GM18870 (cell line): Measurements from ENCODE around the gene ADCY10.

ENCODE experiments used
- ATAC-seq: cut with Tn5 transposase; IDR thresholded peaks from one replicate; pipeline ENCODE4 v1.9.1; 2021; ENCODE audit warnings: moderate library complexity; ENCODE audit not compliant: unreplicated experiment

Gene ADCY10

DNA sequence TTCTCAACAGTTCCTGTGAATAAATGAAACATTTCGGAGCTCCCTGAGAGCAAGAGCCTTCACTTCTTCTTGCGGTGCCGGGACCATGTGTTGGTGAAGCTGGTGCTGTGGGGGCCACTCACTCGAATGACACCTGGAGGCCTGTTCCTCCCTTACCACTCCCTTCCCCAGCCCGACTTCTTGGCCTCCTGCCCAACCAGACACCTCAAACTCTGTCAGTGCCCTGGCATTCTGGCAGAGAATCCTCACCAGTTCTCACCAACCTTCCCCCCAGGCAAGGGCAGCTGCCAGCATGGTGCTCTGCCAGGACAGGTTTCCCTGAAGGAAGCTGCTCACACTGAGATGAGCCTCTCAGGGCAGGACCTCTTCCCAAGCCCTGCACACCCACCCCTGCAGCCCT is 123.8 kb downstream of the ADCY10 start:
- no peak for ATAC-seq

DNA sequence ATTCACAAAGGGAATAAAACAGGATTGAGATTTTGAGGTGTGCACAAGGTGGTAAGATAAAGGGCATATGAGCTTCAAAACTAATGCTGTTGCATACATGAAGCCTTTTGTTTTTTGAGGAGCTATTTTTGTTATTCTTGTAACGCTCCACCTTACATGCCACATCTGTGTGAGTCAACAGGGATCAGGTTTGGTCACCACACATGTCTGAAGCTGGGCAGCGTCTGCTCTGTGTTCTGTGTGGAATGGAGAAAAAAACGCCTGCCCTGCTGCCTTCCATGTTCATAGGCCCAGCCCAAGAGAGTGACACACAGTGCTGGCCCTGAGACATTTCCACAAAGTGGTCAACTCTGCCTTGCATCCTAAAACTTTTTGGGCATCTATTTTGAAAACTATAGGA is 124.4 kb downstream of the ADCY10 start:
- ATAC-seq = no peak

DNA sequence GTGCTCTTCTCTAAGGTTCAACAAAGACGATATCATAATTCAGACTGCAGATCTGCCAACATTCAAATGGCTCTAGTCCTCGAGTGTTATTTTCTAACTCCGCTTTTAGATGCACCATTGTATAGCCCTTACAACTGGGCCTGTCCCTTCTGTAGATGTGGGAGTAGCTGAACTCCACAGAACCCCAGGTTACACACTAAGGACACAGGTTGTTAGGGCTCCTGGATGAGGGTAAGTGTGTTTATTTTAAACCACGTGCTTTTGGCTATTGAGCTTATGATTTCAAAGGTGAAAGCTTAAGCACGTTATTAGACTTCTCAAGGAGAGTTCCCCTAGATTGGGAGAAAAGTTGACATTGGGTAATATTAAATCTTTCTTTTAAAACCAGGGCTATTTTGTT is 127.4 kb downstream of the ADCY10 start:
- no peak for ATAC-seq

DNA sequence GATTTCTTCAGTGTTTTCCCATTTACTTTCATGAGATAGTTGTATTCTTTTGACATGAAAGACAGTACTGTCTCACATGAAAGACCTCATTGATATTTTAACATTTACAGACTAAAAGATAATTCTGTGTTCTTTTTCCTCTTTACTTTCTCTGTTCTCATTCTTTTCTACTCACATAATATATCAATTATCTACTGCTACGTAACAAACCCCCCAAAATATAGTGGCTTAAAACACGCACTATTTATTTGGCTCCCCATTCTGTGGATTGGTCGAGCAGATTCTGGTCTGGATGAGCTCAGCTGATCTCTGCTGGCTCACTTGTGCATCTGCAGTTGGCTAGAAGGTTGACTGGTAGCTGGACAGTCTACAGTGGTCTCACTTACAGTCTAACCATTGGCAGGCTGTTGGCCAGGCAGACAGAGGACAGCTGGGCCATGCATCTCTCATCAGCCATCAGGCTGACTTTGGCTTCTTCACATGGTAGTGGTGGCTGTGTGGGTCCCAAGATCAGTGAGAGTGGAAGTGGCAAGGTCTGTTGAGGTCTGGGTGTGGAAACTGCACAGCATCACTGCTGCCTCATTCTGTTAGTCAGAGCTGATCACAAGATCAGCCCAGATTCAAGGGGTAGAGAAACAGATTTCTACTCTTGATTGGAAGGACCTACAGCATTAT is 128.9 kb downstream of the ADCY10 start:
- ATAC-seq = no peak

DNA sequence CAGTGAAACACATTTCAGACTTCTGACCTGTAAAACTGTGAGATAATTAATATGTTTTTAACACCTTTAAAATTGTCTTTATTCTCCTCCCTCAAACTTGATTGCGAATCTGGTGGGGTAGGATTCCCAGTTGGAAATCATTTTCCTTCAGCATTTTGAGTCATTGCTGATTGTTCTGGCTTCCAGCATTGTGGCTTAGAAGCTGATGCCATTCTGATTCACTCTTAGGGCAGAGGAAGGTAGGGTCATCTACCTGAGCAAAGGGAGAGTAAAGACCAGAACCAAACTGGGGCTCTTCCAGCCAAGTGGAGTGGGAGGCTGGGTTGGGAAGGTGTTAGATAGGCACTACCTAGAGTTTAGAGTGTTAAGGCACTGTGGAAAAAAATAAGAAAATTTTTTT is 131.0 kb downstream of the ADCY10 start:
- ATAC-seq = no peak

DNA sequence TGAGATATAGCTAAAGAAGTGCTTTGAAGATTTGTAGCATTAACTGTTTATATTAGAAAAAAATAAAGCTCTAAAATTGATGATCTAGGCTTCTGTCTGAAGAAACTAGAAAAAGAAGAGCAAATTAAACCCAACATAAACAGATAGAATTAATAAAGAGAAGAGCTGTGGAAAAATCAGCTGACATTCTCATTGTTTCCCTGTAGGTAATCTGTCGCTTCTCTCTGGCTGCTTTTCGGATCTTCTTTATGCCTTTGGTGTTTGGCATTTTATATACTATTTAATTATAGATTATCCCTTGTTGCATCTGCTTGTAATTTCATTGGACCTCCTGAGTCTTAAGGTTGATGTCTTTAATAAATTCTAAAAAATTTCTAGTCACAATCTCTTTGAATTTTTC is 132.4 kb downstream of the ADCY10 start:
- ATAC-seq = no peak

DNA sequence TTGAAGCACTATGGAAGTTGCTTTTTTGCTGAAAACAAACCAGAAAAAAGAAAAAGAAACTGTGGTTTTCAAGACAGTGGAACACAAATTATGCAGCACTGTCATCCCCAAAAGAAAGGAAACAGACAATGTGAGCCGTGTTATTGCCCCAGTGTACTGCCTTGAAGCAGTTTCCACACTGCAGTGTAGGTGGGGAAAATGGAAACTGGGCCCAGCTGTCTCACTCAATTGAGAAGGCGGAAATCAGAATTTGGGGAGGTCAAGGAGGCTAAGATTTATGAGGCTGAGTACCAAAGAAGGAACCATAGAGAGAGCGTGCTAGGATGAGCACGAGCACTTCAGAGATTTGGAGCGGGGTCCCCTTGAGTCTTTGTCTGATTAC is 136.7 kb downstream of the ADCY10 start:
- no peak for ATAC-seq

DNA sequence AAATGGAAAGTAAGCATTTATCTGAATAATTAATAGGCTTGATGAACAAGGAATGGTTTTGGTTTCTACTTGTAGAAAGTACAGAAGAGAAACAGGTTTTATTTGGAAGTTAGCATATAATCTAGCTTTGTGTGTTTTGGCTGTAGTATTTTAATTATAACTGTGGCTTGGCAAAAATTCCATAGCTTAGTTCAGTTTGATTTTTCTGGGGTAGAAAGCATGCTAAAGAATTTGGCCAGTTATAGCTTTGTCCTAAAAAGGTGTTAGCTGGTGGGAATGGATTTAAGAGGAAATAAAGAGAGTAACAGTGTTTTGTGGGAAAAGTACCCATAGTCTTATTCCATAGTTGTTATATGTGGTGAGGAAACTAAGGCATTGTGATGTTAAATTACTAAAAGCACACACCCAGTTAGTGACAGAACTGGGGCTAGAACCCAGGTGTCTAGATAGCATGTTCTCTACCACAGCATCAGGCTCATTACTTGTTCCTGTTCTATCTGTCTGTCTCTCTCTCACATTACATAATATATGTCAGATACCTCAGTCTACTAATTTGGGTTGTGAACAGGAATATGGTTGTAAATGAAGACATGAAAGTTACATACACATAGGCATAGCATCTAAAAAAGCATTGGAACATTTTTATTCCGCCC is 137.2 kb downstream of the ADCY10 start:
- no peak for ATAC-seq

DNA sequence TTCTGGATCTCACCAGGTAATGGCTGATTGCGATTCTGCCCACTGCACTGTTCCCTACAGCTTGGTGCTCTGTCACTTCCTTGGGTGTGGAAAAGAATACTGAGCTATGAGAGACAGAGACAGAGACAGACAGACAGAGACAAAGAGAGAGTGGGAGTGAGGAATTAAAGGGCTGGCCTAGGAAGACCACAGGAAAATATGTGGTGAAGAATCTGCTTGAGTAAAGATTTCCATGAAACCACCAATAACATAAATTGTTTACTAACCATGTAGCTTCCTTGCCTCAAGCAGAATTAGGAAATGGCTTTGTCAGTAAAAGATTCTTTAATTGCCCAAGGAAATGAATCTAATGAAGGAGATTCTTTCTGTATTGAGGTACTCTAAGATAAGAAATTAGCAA is 137.8 kb downstream of the ADCY10 start:
- no peak for ATAC-seq

DNA sequence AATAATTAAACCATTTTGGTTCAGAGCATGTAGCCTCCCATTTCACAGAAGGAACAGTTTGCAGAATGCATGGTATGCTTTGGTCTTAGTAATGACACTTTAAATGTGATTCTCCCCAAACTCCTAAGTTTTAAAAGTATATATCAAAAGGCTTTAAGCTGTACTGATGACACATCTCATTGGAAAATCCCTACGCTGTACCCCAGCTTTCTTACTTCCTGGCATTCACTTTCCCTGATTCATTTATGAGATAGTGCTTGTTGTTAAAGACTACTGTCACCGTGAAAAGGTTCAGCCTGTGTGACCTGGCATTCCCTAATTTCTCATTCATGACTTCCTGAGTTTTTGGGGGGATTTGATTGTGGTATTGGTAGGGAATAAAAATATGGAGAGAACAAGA is 138.8 kb downstream of the ADCY10 start:
- ATAC-seq = no peak

DNA sequence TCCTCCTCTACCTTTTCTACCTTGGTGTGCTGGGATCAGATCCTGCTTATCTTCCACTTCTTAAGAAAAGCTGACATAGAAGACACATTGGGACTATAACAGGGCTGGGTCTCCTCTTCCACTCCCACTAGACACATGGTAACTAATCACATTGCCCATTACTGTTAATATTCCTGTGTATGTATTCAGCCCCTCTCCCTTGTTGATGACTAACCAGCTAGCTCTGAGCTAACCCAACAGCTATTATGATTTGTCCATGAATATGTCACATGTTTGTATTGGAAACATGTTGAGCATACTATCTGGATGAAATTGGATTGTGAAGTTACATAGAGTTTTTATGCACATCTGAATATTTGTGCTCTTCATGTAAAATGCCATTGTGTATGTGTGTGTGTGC is 139.2 kb downstream of the ADCY10 start:
- no peak for ATAC-seq

DNA sequence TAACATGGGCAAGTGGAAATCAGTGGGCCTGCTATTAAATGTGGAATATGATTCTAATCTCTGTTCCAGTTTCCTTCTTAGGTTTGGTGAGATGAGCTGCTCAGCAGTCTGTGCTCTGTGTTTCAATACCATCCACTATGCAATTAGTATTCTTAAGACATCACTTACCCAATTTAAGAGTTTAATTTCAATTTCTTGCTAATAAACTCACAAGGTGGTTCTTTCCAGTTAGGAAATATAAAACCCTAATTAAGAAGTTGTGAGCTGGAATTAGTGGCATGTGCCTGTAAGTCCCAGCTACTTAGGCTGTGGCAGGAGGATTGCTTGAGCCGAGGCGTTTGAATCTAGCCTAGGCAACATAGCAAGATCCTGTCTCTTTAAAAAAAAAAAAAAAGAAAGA is 140.4 kb downstream of the ADCY10 start:
- ATAC-seq = no peak

DNA sequence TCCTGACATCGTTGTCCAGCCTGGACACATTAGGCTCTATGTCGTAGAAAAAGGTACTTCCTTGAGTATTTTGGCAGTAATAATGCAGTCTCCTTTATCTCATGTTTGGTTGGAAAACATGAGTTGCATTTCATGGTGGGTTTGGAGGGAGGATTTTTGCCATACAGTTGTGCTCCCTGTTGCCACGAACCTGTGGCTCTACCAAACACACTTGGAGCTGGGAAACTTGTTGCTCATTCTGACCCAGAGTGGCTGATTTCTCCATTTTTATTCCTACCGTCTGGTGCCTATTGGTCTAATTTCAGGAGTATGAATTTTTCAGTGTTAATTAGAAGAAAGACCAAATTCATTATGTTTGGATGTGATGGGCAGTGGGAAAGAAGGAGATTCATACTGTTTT is 141.5 kb downstream of the ADCY10 start:
- no peak for ATAC-seq

DNA sequence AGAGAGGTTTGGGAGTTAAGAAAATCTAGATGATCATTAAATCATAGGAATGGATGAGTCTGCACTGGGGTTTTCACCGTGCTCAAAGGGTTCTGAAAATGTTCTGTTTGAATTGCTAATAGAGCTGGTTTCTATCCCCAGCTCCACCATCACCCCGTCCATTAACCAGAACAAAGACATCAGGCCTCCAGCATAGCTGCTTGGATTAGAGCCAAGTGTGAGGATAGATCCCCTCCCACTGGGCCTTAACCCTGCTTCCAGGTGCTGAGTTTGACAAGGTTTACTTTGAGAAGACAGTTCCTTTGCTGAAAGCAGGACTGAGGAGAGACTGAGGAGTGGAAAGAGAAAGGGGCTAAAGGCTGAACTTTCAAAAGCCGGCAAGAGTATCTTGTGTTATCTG is 143.8 kb downstream of the ADCY10 start:
- no peak for ATAC-seq

DNA sequence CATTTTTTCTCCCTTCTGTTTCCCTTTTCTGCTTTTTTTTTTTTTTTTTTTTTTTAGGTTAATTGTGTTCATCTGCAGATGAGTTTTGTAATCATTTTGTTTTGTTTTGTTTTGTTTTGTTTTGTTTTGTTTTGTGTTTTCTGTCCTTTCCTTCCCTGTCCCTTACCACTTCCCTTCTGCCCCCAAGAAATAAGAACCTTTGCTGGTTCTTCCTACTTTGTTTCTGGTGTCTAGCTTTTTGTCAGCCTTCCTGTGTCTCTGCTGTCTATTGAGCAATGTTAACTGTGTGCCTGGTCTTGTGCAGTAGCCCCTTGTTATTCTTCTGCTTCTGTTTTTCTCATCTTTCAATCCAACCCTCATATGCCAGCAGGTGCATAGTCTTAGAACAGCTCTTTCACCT is 146.2 kb downstream of the ADCY10 start:
- no peak for ATAC-seq

DNA sequence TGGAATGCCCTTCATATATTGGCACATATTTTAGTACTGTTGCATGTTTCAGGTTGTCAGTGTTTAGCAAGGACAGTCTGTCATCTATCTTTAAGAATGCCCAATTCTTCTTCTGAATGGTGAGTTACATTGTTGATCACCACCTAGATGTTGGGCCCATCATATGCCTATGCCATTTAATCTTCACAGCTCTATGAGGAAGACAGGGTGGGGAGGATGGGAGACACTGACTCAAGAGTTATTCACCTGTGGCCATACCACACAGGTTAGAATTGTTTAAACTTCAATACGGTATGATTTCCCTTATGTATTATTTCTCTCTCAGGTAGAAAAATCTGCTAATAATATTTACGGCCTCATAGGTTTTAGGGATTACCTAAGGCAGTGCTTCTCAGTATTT is 147.4 kb downstream of the ADCY10 start:
- ATAC-seq = no peak

DNA sequence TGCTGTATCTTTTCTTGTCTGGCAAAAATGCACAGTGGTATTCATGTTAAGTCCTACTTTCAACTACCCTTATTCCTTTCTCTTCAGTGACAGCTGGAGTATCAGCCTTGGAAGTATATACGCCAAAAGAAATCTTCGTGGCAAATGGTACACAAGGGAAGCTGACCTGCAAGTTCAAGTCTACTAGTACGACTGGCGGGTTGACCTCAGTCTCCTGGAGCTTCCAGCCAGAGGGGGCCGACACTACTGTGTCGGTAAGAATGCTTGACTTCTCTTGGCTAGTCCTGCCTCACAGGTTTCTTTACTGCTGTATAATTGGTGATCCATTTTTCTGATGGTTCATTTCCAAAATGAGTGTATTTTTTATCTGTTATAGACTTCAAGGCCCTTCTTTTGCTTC is 148.4 kb downstream of the ADCY10 start:
- no peak for ATAC-seq

DNA sequence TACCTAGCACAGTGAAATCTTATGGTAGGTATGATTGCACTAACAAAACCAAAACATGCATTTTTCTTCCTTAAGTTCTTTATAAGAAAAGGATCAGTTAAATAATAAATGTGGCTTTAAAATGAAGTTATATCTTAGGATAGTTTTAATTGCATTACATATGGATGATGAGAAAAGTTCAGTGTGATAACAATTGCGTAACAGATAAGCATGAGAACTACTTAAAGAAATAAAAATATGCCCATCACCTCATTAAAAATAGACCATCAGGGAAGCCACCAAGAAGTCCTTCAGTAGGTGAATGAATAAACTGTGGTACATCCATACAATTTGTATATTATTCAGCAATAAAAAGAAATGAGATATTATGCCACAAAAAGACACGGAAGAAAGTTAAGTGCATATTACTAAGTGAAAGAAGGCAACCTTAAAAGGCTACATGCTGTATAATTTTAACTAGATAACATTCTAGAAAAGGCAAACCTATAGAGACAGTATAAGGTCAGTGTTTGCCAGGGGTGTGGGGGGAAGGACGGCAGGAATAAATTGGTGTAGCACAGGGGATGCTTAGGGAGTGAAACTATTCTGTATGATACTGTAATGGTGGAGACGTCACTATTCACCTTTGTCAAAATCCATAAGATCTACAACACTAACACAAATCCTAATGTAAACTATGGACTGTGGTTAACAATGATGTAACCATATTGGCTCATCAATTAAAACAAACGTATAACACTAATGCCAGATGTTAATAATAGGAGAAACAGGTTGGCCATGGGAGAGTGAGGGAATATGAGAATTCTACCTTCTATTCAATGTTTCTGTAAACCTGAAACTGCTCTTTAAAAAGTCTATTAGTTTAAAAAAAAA is 149.2 kb downstream of the ADCY10 start:
- ATAC-seq = no peak

DNA sequence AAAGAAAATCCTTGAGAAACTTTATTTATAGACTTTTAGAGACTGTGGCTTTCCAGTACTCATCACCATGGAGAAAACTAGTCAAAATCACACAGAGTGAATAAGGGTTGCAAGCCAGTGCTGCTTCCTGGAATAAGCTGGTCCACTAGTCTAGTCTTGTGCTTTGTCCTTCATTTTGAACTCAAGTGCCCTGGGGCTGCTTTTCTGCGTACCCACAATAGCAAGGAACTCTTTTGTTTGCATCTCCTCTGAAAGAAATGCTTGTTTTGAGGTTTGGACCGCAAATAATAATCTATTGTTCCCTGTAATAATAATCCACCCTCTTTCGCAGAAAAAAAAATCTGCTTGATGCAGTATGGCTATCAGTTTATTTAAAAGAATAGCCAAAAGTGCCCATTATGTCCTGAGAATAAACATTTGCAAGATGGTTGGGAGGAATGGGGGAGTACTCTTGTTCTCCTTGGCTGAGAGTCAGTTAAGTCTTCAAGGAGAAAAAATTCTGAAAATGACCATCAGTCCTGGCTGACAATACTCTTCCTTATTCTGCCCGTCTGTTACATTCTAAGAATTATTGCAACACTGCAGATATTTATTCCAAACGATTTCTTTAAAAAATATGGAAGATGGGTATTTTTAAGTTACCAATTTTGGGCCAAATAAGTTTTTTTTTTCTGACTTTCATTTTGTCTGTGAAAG is 150.3 kb downstream of the ADCY10 start:
- ATAC-seq = no peak

DNA sequence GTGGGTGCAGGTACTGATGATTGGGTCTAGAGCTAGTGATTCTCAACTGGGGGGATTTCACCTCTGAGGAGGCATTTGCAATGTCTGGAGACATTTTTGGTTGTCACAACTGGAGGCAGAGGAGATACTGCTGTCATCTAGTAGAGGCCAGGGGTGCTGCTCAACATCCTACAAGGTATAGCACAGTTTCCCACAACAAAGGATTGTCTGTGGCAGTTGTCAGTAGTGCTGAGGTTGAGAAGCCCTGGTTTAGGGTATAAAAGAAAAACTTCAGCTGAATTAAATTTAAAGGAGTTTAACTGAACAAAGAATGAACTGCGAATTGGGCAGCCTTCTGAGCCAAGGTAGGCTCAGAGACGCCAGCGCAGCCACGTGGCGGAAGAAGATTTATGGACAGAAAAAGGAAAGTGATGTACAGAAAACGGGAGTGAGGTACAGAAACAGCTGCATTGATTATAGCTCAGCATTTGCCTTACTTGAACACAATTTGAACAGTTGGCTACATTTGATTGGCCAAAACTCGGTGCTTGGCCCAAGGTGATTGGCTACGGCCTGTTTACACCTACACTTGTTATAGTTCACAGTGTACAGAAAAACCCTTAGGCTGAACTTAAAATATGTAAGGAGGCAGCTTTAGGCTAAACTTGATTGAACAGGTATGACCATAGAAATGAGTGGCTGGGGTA is 151.7 kb downstream of the ADCY10 start:
- ATAC-seq = no peak

DNA sequence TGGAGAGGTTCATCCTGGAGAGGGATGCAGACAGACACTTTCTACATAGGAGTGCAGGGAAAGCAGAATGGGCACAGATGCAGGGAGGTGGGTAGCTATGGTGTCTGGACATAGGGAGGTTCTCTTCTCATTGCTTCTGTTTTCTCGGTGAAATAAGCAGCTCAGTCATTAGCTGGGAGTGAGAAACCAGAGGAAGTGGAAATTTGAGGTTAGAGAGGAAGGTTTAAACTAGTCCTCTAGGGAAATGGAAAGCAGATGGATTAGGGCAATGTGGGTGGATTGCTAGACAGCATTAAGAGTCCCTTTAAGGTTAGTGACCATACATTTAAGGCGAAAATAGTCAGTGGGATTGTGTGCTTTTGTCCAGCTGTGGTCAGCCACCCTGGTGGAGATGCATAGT is 152.5 kb downstream of the ADCY10 start:
- no peak for ATAC-seq
